GM19043 (cell line): Measurements from ENCODE around the gene MORF4L1.
"Not testable (repeated sequence)": the region's sequence is repeated elsewhere in the genome, so short reads cannot be mapped to it uniquely, and the experiment has no call there.

Experiments
- ATAC-seq: cut with Tn5 transposase; IDR thresholded peaks from one replicate; pipeline ENCODE4 v1.9.1; 2021; ENCODE audit warnings: low read depth; ENCODE audit not compliant: unreplicated experiment

Gene MORF4L1

DNA sequence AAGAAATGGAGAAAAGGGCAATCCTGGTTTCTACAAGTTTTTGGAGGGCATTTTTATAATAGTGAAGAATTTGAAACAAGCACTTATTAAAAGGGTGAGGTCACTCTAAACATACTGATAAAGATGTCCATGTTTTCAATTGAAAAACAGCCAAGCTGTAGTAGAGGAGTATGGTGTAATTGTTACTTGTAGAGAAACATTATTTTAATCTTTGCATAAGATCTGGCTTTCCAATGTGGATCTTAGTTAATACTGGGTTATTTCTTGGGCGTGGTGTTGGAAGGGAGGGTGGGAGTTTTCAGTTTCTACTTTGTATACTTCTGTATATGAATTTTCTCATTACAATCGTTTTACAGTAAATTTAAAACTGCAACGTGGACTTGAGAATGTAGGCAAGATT lies 22.8 kb downstream of the MORF4L1 start:
- ATAC-seq, result no peak

GRCh38 chr15:78898540-78898939 lies 25.9 kb downstream of the MORF4L1 start:
- no peak for ATAC-seq

DNA sequence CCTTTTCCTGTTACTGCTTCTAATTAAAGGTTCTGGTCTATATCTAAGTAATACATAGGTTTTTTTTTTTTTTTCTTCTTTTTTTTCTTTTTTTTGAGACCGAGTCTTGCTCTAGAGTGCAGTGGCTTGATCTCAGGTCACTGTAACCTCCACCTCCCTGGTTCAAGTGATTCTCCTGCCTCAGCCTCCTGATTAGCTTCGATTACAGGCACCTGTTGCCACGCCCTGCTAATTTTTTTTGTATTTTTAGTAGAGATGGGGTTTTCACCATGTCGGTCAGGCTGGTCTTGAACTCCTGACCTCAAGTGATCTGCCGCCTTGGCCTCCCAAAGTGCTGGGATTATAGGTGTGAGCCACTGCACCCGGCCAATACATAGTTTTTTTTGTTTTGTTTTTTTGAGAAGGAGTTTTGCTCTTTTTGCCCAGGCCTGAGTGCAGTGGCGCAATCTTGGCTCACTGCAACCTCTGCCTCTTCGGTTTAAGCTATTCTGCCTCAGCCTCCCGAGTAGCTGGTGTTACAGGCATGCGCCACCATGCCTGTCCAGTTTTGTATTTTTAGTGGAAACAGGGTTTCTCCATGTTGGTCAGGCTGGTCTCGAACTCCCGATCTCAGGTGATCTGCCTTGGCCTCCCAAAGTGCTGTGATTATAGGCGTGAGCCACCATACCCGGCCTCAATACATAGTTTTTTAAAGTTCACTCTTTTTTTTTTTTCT lies 28.3 kb downstream of the MORF4L1 start:
- ATAC-seq, result not testable (repeated sequence)

DNA sequence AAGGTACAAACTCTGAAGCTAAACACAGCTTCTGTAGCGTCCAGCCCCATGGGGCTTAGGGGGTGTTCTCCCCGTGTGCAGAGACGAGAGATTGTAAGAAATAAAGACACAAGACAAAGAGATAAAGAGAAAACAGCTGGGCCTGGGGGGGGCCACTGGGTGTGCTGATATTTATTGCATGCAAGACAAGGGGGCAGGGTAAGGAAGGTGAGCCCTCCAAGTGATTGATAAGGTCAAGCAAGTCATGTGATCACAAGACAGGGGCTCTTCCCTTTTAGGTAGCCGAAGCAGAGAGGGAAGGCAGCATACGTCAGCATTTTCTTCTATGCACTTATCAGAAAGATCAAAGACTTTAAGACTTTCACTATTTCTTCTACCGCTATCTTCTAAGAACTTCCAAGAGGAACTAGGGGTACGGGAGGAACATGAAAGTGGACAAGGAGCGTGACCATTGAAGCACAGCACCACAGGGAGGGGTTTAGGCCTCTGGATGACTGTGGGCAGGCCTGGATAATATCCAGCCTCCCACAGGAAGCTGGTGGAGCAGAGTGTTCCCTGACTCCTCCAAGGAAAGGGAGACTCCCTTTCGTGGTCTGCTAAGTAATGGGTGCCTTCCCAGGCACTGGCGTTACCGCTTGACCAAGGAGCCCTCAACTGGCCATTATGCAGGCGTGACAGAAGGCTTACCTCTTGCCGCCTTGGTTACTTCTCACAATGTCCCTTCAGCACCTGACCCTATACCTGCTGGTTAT lies 29.8 kb downstream of the MORF4L1 start:
- not testable (repeated sequence) for ATAC-seq

- ATAC-seq, result no peak
These were observed 32.1 kb downstream of the MORF4L1 start for GRCh38 chr15:78904599-78905358.

DNA sequence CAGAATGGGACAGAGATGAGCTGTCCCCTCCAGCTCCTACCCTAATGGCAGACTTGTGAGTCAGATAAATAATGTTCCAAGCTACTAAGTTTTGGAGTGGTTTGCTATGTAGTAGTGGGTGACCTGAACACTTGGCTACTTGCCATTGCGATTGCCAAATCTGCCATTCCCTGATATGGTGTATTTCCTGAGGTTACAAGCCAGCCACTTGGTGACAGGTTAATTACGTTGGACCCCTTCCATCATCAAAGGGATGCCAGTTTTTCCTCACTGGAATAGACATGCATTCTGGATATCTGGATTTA lies 33.6 kb downstream of the MORF4L1 start:
- no peak for ATAC-seq

GRCh38 chr15:78907577-78907976 lies 34.9 kb downstream of the MORF4L1 start:
- ATAC-seq, result no peak

GRCh38 chr15:78909160-78909695 lies 36.5 kb downstream of the MORF4L1 start:
- no peak for ATAC-seq

GRCh38 chr15:78909791-78910228 lies 37.1 kb downstream of the MORF4L1 start:
- no peak for ATAC-seq

- ATAC-seq, result no peak
These were observed 37.6 kb downstream of the MORF4L1 start for GRCh38 chr15:78910271-78910670.

- ATAC-seq, result no peak
These were observed 39.6 kb downstream of the MORF4L1 start for GRCh38 chr15:78912316-78912715.

DNA sequence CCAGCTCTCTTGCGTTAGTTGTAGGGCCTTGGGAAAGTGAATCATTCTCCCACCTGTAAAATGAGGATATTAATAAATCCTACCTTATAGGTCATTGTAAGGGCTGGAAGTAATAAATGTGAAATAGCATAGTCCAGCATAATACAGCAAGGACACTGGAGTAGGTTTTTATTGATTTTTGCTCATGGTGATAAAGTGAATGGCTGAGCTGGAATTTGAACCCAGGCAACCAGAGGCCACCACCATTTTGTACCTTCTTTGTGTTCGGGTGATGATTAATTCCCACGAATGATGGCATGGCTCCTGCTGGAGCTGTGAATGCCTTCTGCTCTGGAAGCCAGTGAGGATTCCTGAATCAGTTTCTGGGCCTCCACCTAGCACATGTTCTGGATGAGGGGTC lies 40.3 kb downstream of the MORF4L1 start:
- no peak for ATAC-seq

- no peak for ATAC-seq
These were observed 41.5 kb downstream of the MORF4L1 start for GRCh38 chr15:78914027-78914764.

DNA sequence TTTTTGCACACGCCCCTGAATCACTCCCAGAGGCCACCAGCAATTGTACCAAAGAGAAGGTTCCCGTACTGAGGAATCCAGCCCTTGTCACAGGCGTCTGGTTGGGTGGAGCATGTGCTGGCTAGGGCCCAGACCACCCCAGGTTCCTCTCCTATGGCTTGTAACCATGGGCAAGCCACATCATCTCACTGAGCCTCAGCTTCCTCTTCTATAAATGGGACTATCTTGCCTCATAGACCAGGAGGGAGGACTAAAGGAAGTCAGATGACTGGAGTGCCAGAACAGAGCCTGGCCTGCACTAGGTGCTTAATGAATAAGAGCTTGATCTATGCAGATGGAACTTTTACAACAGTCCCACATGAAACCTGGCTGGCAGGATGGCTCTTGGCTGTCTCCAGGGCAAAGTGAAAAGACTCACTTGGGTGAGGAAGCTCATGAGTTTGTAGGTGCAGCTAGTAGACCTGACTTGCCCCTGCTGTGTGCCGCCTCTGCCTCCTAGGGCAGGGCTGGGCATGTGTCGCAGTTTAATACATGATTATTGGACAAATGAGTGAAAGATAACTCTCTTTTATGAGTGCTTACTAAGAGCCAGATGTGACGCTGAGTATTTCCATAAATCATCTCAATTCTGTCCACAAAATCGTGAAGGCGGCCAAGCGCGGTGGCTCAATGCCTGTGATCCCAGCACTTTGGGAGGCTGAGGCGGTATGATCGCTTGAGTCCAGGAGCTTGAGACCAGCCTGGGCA lies 42.8 kb downstream of the MORF4L1 start:
- no peak for ATAC-seq

- no peak for ATAC-seq
These were observed 43.4 kb downstream of the MORF4L1 start for GRCh38 chr15:78916088-78916487.

DNA sequence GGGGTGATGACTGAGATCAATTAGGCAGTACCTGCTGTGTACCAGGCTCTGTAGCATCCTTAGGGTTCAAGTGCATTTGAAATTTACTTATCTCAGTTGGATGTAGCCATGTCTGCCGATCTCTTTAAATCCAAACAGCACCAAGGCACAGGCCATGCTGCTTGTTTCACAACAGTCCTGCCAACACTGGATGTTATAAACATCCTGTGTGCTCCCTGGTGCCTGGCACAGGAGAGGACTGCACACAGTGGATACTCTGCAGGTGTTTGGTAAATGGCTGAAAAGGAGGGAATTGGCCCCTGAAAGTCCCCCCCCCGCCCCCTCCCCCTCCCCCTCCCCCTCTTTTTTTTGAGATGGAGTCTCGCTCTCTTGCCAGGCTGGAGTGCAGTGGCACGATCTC lies 45.2 kb downstream of the MORF4L1 start:
- no peak for ATAC-seq

- no peak for ATAC-seq
These were observed 48.8 kb downstream of the MORF4L1 start for GRCh38 chr15:78921517-78921916.

DNA sequence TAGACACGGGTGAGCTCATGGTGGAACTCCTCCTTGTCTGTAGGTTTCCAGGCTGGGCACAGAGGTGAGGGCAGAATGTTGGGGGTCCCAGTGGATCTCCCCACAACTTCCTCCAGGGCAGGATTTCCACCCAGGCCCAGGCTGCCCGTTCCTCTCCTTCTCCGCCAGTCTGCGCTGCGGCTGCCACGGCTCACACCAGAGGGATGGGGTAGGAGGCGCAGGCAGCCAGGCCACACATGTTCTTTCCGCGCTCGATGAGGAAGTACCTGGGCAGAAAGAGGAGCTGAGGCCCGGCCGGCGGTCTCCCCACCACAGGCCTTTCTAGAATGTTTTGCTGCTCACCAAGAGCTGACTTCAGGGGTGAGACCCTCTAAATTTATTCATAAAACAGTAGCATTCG lies 49.2 kb downstream of the MORF4L1 start:
- ATAC-seq, result no peak

GRCh38 chr15:78922527-78922926 lies 49.8 kb downstream of the MORF4L1 start:
- no peak for ATAC-seq

DNA sequence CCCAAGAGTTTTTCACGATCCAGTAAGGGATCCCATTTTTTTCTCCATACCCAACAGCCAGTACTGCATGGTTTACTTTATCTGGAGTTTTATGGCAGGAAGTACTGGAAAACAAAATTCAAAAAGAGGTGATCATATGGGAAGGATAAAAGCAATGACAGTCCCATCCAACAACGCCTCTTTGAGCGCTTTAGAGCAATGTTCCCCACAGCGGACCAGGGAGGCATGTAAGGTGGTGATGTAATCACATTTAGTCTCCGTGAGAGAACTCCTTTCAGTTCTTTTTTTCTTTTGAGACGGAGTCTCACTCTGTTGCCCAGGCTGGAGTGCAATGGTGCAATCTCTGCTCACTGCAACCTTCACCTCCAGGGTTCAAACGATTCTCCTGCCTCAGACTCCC lies 50.3 kb downstream of the MORF4L1 start:
- ATAC-seq, result no peak
